Caco-2 (cell line): ENCODE results near the gene CDKN1B. TPM values are rescaled to one million over a fixed set of nuclear protein-coding genes. Genes with fewer than 3 reads are reported as not detected.
A peak's percentile ranks its signal among the peaks of the same experiment; 100 is the strongest.

Source experiments
- BruUV-seq: library from RNA; stranded (reverse); fragments of 400-500 nt; replicated peaks from 2 replicates; lab custom pipeline; 2021; lab: Mats Ljungman, UMichigan
- CTCF ChIA-PET: fragments of 300-600 bp; sonication (Branson Sonifier 250); formaldehyde crosslinking; loops from one replicate; lab custom pipeline; 2022; ENCODE audit warnings: antibody characterized with exemption; lab: Charles Lee
- POLR2A ChIA-PET: fragments of 300-600 bp; sonication (Branson Sonifier 250); formaldehyde crosslinking; loops from one replicate; lab custom pipeline; 2022; ENCODE audit warnings: antibody characterized with exemption; lab: Charles Lee
- DNase-seq, 2 experiments: peaks; one replicate each; pipeline versions ENCODE4 v3.0.0 to v3.0.0-alpha.2; 2020 to 2022
- H3K27me3 ChIP-seq: replicated peaks from 2 replicates; pipeline ENCODE4 v1.6.0; 2011; ENCODE audit warnings: low read length; ENCODE audit not compliant: control insufficient read depth, insufficient read depth
- H3K36me3 ChIP-seq: 2 replicates; pipeline ENCODE4 v1.5.1; 2011; ENCODE audit warnings: low read length; ENCODE audit not compliant: control insufficient read depth, insufficient read depth
- H3K4me1 ChIP-seq: fragments of 250-450 bp; sonication (Bioruptor Pico); 2 replicates; pipeline ENCODE4 v1.5.1; 2020; ENCODE audit warnings: mild to moderate bottlenecking
- H3K4me3 ChIP-seq: 2 replicates; pipeline ENCODE4 v1.5.1; 2011; ENCODE audit warnings: low read depth, mild to moderate bottlenecking, control low read depth, low read length
- H3K9me3 ChIP-seq: fragments of 250-450 bp; sonication (Bioruptor Pico); 2 replicates; pipeline ENCODE4 v1.5.1; 2020; ENCODE audit warnings: mild to moderate bottlenecking, moderate library complexity
- H3K27ac Mint-ChIP-seq: one replicate; pipeline ENCODE4 v1.8.0; 2022; ENCODE audit warnings: mixed read lengths; ENCODE audit not compliant: unreplicated experiment
- H3K27me3 Mint-ChIP-seq: one replicate; pipeline ENCODE4 v1.8.0; 2022; ENCODE audit warnings: mixed read lengths; ENCODE audit not compliant: insufficient read depth, unreplicated experiment
- H3K36me3 Mint-ChIP-seq: one replicate; pipeline ENCODE4 v1.8.0; 2022; ENCODE audit warnings: mild to moderate bottlenecking, mixed read lengths; ENCODE audit not compliant: insufficient read depth, unreplicated experiment
- H3K4me1 Mint-ChIP-seq: one replicate; pipeline ENCODE4 v1.8.0; 2022; ENCODE audit warnings: low read depth, mixed read lengths; ENCODE audit not compliant: unreplicated experiment
- H3K4me3 Mint-ChIP-seq: one replicate; pipeline ENCODE4 v1.8.0; 2022; ENCODE audit warnings: mild to moderate bottlenecking, moderate library complexity, mixed read lengths; ENCODE audit not compliant: unreplicated experiment
- H3K9me3 Mint-ChIP-seq: one replicate; pipeline ENCODE4 v1.8.0; 2022; ENCODE audit warnings: mixed read lengths; ENCODE audit not compliant: unreplicated experiment
- intact Hi-C: fragments of 100-400 bp; cut with micrococcal nuclease; formaldehyde crosslinking; loops from one replicate; pipeline ENCODE4 v1.10.0; 2022; ENCODE audit not compliant: unreplicated experiment
- total RNA-seq: library from RNA; stranded (reverse); gene quantifications from 2 replicates; pipeline ENCODE4 v1.2.3, GENCODE V29; 2022
- TF ChIP-seq, protein P1 (sequence below), 2 experiments: fragments of 200-600 bp in 1 of 2; IDR thresholded peaks; 1 replicate in 1 of 2; 2 replicates in 1 of 2; pipeline versions ENCODE4 v1.5.1 to v1.8.0; 2011 to 2022; ENCODE audit warnings: antibody characterized with exemption in 1 of 2, control low read depth in 1 of 2, inconsistent platforms in 1 of 2, low read depth in 1 of 2, low read length in 1 of 2, mild to moderate bottlenecking in 1 of 2, moderate library complexity in 1 of 2; ENCODE audit not compliant: insufficient read depth in 1 of 2, severe bottlenecking in 1 of 2, unreplicated experiment in 1 of 2

CDKN1B gene
- total RNA-seq, 1 experiment from 2014 or later: 115 TPM

DNA sequence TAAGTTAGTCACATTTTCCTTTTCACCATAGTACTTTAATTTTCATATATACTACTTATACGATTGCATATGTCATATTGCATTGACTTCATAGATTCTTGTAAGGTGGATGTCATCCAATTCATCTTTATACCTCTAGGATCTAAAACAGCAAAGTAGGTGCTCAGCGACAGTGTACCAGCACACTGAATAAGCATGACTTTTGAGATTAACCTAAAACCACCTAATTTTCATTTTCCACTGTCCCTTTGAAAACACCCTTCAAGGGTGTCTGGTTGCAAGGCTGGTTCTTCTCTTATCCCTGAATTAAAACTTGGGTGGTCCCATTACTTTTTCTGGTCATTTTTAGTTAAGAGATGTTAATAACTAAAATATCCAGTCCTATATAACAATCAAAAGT is 25.6 kb upstream of the CDKN1B start:
- Histone ChIP-seq H3K36me3 (no peaks in the 10 kb centered on the region), H3K4me3 (no peak overlapping the region), H3K27me3 (no peaks in the 10 kb centered on the region), H3K9me3 (no peaks in the 10 kb centered on the region), H3K4me1 (peaks cover 25% of the 10 kb centered on the region)
- H3K27me3 Mint-ChIP-seq: no peaks in the 10 kb centered on the region
- TF ChIP-seq, protein P1, sequence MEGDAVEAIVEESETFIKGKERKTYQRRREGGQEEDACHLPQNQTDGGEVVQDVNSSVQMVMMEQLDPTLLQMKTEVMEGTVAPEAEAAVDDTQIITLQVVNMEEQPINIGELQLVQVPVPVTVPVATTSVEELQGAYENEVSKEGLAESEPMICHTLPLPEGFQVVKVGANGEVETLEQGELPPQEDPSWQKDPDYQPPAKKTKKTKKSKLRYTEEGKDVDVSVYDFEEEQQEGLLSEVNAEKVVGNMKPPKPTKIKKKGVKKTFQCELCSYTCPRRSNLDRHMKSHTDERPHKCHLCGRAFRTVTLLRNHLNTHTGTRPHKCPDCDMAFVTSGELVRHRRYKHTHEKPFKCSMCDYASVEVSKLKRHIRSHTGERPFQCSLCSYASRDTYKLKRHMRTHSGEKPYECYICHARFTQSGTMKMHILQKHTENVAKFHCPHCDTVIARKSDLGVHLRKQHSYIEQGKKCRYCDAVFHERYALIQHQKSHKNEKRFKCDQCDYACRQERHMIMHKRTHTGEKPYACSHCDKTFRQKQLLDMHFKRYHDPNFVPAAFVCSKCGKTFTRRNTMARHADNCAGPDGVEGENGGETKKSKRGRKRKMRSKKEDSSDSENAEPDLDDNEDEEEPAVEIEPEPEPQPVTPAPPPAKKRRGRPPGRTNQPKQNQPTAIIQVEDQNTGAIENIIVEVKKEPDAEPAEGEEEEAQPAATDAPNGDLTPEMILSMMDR (IDR thresholded peaks at IDR 0.05; ENCODE audit: insufficient read depth in 1 of 2, low read depth in 1 of 2, low read length in 1 of 2, severe bottlenecking in 1 of 2, unreplicated experiment in 1 of 2): no peak
- BruUV-seq: no TSS peak
- no peak for DNase-seq
- POLR2A ChIA-PET: no interaction called here
- no peak overlapping the region for H3K27ac Mint-ChIP-seq
- CTCF ChIA-PET: no interaction called here
- H3K4me3 Mint-ChIP-seq: no peak overlapping the region
- peaks cover 9% of the 10 kb centered on the region for H3K36me3 Mint-ChIP-seq
- H3K4me1 Mint-ChIP-seq: peaks cover 16% of the 10 kb centered on the region
- intact Hi-C loops: no loop called here
- no peaks in the 10 kb centered on the region for H3K9me3 Mint-ChIP-seq

DNA sequence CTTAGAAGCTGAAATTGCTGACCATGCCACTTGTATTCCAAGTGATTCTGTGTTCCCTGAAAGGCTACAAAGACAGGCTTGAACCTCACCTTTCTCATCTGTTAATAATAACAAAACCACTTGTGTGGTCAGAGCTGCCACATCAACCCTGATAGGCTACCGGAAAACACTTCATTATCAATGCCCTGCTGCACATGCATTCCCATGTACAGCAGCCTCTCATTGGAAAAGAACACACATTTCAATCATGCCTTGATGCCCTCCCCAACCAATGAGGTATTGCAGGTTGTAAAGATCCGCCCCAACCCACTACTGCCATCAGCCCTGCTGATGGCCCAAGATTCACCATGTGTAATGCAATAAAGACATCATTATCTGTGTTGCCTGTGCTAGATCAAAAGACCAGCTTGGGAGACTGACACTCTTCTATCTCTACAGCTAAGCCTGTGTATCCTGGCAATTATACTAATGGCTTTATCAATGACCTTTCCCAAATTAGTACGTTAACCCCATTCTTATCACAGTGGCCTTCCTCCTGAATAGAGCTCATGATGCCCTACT is 24.0 kb upstream of the CDKN1B start:
- Mint-ChIP-seq H3K4me3 (no peak overlapping the region), H3K27me3 (no peaks in the 10 kb centered on the region), H3K36me3 (peaks cover 13% of the 10 kb centered on the region), H3K27ac (no peak overlapping the region), H3K9me3 (no peaks in the 10 kb centered on the region), H3K4me1 (peaks cover 16% of the 10 kb centered on the region)
- BruUV-seq: no TSS peak
- TF ChIP-seq, protein P1 (IDR thresholded peaks at IDR 0.05; ENCODE audit: insufficient read depth in 1 of 2, low read depth in 1 of 2, low read length in 1 of 2, severe bottlenecking in 1 of 2, unreplicated experiment in 1 of 2): no peak
- Histone ChIP-seq H3K4me1 (peaks cover 19% of the 10 kb centered on the region), H3K27me3 (no peaks in the 10 kb centered on the region), H3K4me3 (no peak overlapping the region), H3K9me3 (no peaks in the 10 kb centered on the region), H3K36me3 (no peaks in the 10 kb centered on the region)
- no peak for DNase-seq
- CTCF ChIA-PET: interaction anchor here (0.6 kb wide), 1 partner anchor 1289 kb away, joined by 4 read pairs; no protein-coding TSS in a partner anchor
- POLR2A ChIA-PET: no interaction called here
- intact Hi-C loops: no loop called here

DNA sequence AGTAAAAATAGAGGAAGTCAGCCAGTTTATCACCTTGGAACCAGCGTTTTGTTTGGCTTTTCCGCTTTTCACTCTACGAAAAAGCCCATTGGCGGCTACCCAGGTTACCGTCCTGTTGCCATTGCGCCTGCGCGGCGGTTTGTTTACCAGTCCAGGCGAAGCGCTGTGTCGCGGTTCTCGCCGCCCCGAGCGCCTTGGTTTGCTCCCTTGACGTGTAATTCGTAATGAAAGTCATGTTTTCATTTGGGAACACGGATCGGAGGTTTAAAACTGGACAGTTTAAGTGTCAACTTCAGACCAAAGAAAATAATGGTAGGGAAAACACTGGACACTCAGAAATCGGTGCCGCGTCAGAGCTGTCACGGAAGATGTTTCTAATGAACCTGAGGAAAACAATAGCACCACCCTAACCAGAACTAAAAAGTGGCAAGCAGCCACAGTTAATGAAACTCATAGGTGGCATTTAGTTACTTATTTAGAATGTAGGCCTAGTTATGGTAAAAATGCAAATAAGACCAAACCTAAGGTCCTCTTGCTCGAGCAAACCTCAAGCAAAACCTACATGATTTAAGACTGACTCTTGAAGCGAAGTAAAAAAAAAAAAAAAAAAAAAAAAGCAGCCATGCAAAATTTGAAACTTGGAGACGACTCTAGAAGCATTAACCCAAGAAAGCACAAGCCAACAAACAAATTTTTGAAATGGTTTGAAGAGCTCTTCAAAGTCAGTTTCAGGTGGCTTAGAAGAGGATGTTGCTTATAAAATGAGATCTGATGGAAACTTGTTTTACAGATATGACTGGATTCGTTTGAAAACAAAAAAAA is 20.4 kb upstream of the CDKN1B start:
- ChIA-PET POLR2A (interaction anchor here (0.6 to 1.4 kb wide), 4 partner anchors 19 to 355 kb away, joined by 3 to 10 read pairs (median 4); partner anchors contain the start of gene BORCS5), CTCF (interaction anchor here (1.0 to 1.4 kb wide), 2 partner anchors 127 to 320 kb away, joined by 3 to 6 read pairs; no protein-coding TSS in a partner anchor)
- H3K4me3 ChIP-seq: peak overlapping the region; percentile 72
- Mint-ChIP-seq H3K4me1 (peaks cover 16% of the 10 kb centered on the region), H3K4me3 (peak overlapping the region; percentile 79), H3K27ac (peak overlapping the region; percentile 90), H3K36me3 (peaks cover 13% of the 10 kb centered on the region), H3K9me3 (no peaks in the 10 kb centered on the region), H3K27me3 (no peaks in the 10 kb centered on the region)
- no peaks in the 10 kb centered on the region for H3K9me3 ChIP-seq
- peak; percentile 91 to 93 for DNase-seq
- intact Hi-C loops: loop anchor here (1.0 to 2.0 kb wide), 4 partner anchors 18 to 293 kb away; partner anchors contain the start of genes CREBL2 and DUSP16
- TSS peak; percentile 92 for BruUV-seq
- TF ChIP-seq, protein P1 (IDR thresholded peaks at IDR 0.05; ENCODE audit: insufficient read depth in 1 of 2, low read depth in 1 of 2, low read length in 1 of 2, severe bottlenecking in 1 of 2, unreplicated experiment in 1 of 2): no peak
- H3K36me3 ChIP-seq: no peaks in the 10 kb centered on the region
- H3K4me1 ChIP-seq: peaks cover 14% of the 10 kb centered on the region
- H3K27me3 ChIP-seq: no peaks in the 10 kb centered on the region
